Keratinocyte (primary cell): Measurements from ENCODE around the gene SESN3.

Experiments
- EZH2 ChIP-seq: IDR thresholded peaks from one replicate; pipeline ENCODE4 v1.6.1; 2012; ENCODE audit warnings: inconsistent platforms, mild to moderate bottlenecking, low read length, moderate library complexity
- TF ChIP-seq, protein P1 (sequence below), 3 experiments: IDR thresholded peaks in 1 of 3; conservative IDR thresholded peaks in 1 of 3; optimal IDR thresholded peaks in 1 of 3; 2 replicates in 2 of 3; 3 replicates in 1 of 3; pipeline versions ENCODE3 to v1.5.1; 2011; ENCODE audit warnings: low read length in 3 of 3, mild to moderate bottlenecking in 3 of 3, moderate library complexity in 2 of 3, control low read depth in 1 of 3, inconsistent platforms in 1 of 3; ENCODE audit not compliant: insufficient read depth in 2 of 3; ENCODE audit errors: extremely low read depth in 1 of 3

DNA sequence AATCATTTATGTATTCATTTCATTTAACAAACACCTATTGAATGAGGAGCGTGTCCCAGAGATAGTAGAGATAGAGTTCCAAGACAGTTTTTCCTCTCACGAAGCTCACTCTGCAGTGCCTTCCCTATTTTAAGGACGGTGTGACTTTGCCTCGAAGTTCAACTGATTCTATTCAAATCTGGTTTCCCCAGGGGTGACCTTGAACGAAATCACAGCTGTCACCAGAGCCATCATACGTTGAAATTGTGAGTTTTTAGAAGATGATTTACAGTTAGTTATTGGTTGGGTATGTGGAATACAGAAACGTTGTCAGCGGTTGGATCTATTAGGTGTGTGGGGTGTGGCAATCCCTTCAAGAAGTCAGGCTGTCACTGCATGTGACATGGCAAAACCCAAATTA, 33.9 kb upstream of the SESN3 start:
- no peak for TF ChIP-seq EZH2
- TF ChIP-seq, protein P1, sequence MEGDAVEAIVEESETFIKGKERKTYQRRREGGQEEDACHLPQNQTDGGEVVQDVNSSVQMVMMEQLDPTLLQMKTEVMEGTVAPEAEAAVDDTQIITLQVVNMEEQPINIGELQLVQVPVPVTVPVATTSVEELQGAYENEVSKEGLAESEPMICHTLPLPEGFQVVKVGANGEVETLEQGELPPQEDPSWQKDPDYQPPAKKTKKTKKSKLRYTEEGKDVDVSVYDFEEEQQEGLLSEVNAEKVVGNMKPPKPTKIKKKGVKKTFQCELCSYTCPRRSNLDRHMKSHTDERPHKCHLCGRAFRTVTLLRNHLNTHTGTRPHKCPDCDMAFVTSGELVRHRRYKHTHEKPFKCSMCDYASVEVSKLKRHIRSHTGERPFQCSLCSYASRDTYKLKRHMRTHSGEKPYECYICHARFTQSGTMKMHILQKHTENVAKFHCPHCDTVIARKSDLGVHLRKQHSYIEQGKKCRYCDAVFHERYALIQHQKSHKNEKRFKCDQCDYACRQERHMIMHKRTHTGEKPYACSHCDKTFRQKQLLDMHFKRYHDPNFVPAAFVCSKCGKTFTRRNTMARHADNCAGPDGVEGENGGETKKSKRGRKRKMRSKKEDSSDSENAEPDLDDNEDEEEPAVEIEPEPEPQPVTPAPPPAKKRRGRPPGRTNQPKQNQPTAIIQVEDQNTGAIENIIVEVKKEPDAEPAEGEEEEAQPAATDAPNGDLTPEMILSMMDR (optimal IDR thresholded peaks at IDR 0.05 in 1 of 3, IDR thresholded peaks at IDR 0.05 in 1 of 3, conservative IDR thresholded peaks at IDR 0.05 in 1 of 3; ENCODE audit: extremely low read depth in 1 of 3, insufficient read depth in 2 of 3, low read length in 3 of 3): no peak
